Aorta (tissue), 5 donors: ENCODE measurements around the gene ALK. TPM values are rescaled to one million over a fixed set of nuclear protein-coding genes. Genes with fewer than 3 reads are reported as not detected.

Experiments
- ATAC-seq: fragments of 200-7000 bp; cut with Tn5 transposase; one replicate; pipeline ENCODE4 v1.9.1; 2022; ENCODE audit warnings: moderate library complexity; ENCODE audit not compliant: low FRiP score
- DNase-seq, 2 donors: peaks; one replicate each; pipeline ENCODE4 v3.0.0-alpha.2; 2020
- H3K27ac ChIP-seq, 2 donors: one replicate each; pipeline ENCODE4 v1.5.1; 2013; ENCODE audit warnings: low read length in 2 of 2, mild to moderate bottlenecking in 2 of 2, moderate library complexity in 2 of 2, control low read depth in 1 of 2, inconsistent platforms in 1 of 2, low read depth in 1 of 2
- H3K27me3 ChIP-seq, 2 donors: one replicate each; pipeline ENCODE4 v1.6.1; 2013; ENCODE audit warnings: control low read depth in 1 of 2, low read length in 1 of 2, mild to moderate bottlenecking in 1 of 2, moderate library complexity in 1 of 2; ENCODE audit not compliant: insufficient read depth in 2 of 2, control insufficient read depth in 1 of 2
- H3K36me3 ChIP-seq, 2 donors: one replicate each; pipeline ENCODE4 v1.6.1; 2013; ENCODE audit warnings: control low read depth in 1 of 2, low read length in 1 of 2, mild to moderate bottlenecking in 1 of 2; ENCODE audit not compliant: insufficient read depth in 2 of 2, control insufficient read depth in 1 of 2
- H3K4me1 ChIP-seq, 2 donors: one replicate each; pipeline ENCODE4 v1.6.1; 2013; ENCODE audit warnings: low read length in 2 of 2, control low read depth in 1 of 2, mild to moderate bottlenecking in 1 of 2, moderate library complexity in 1 of 2; ENCODE audit not compliant: insufficient read depth in 2 of 2, control insufficient read depth in 1 of 2
- H3K4me3 ChIP-seq, 2 donors: one replicate each; pipeline ENCODE4 v1.5.1; 2013; ENCODE audit warnings: low read length in 2 of 2, control low read depth in 1 of 2, mild to moderate bottlenecking in 1 of 2
- H3K9me3 ChIP-seq: one replicate; pipeline ENCODE4 v1.6.1; 2013; ENCODE audit warnings: mild to moderate bottlenecking, low read length; ENCODE audit not compliant: control insufficient read depth
- WGBS, 2 donors: extraction: QIAGEN DNeasy Blood & Tissue Kit; methylation state at CpG; one replicate each; pipeline ENCODE4 v1.1.7; 2013; 5-methylcytosine and 5-hydroxymethylcytosine counted together
- intact Hi-C, 2 donors: fragments of 100-400 bp; cut with DNase I; formaldehyde crosslinking; loops; one replicate each; pipeline versions ENCODE4 v1.14.2 to v1.15.0; 2022
- polyA plus RNA-seq, 2 donors: library from polyadenylated mRNA; stranded (reverse); fragments of 200-250 nt; gene quantifications; one replicate each; pipeline ENCODE4 v1.2.3, GENCODE V29; 2013
- total RNA-seq, 2 donors: library from RNA; stranded (reverse); fragmentation: NEBNext Ultra II Directional; extraction: Animal tissue kit (Norgen Biotek cat#: 25700); gene quantifications; one replicate each; pipeline ENCODE4 v1.2.1, GENCODE V29; 2021
- donor health status: healthy with polysubstance abuse.
- donor health status: Bipolar disorder and iron deficiency.
- donor health status: DM: no; HTN: no; CAD: no.
- donor health status: DM: no; HTN: no; CAD: no.
- donor health status: DM: yes; HTN: yes; CAD: no.

Gene ALK
- total and polyA plus RNA-seq, 4 donors: 0.13 to 0.30 TPM; not detected in 2

- Histone ChIP-seq H3K36me3 (no peaks in the 10 kb centered on the region), H3K4me1 (no peaks in the 10 kb centered on the region), H3K9me3 (no peaks in the 10 kb centered on the region), H3K27ac (no peak overlapping the region), H3K4me3 (no peak overlapping the region), H3K27me3 (no peaks in the 10 kb centered on the region)
- no peak for ATAC-seq
- WGBS, 2 donors: 90% methylated on average over 7 of the region's 7 CpGs
- DNase-seq: no peak
- intact Hi-C loops: no loop called here
These were observed 394.5 kb downstream of the ALK start for GRCh38 chr2:29526587-29527586.

GRCh38 chr2:29525921-29526320 lies 395.5 kb downstream of the ALK start:
- H3K4me3 ChIP-seq: no peak overlapping the region
- intact Hi-C loops: no loop called here
- H3K4me1 ChIP-seq: no peaks in the 10 kb centered on the region
- H3K9me3 ChIP-seq: no peaks in the 10 kb centered on the region
- H3K36me3 ChIP-seq: no peaks in the 10 kb centered on the region
- ATAC-seq (no peak), DNase-seq (no peak)
- no peaks in the 10 kb centered on the region for H3K27me3 ChIP-seq
- no peak overlapping the region for H3K27ac ChIP-seq
- WGBS, 2 donors: 89 to 94% methylated on average over 2 of the region's 2 CpGs

- ATAC-seq (no peak), DNase-seq (no peak)
- Histone ChIP-seq H3K4me3 (no peak overlapping the region), H3K4me1 (no peaks in the 10 kb centered on the region), H3K27me3 (no peaks in the 10 kb centered on the region), H3K27ac (no peak overlapping the region), H3K9me3 (peaks cover 1% of the 10 kb centered on the region), H3K36me3 (no peaks in the 10 kb centered on the region)
- 85 to 87% methylated on average over 1 of the region's 1 CpG for WGBS, 2 donors
- intact Hi-C loops: no loop called here
These were observed 396.7 kb downstream of the ALK start for GRCh38 chr2:29524652-29525051.

- H3K27ac ChIP-seq: no peak overlapping the region
- ATAC-seq: no peak
- H3K4me1 ChIP-seq: no peaks in the 10 kb centered on the region
- WGBS, 2 donors: 55 to 64% methylated on average over 5 of the region's 5 CpGs
- intact Hi-C loops: no loop called here
- no peak for DNase-seq
- no peaks in the 10 kb centered on the region for H3K27me3 ChIP-seq
- H3K4me3 ChIP-seq: no peak overlapping the region
- H3K9me3 ChIP-seq: peaks cover 1% of the 10 kb centered on the region
- no peaks in the 10 kb centered on the region for H3K36me3 ChIP-seq
These were observed 398.3 kb downstream of the ALK start for GRCh38 chr2:29522951-29523669.

GRCh38 chr2:29520001-29520400 lies 401.4 kb downstream of the ALK start:
- ATAC-seq (no peak), DNase-seq (no peak)
- H3K9me3 ChIP-seq: peaks cover 1% of the 10 kb centered on the region
- no peaks in the 10 kb centered on the region for H3K4me1 ChIP-seq
- H3K27ac ChIP-seq: no peak overlapping the region
- no peak overlapping the region for H3K4me3 ChIP-seq
- WGBS, 2 donors: 78 to 79% methylated on average over 5 of the region's 5 CpGs
- no peaks in the 10 kb centered on the region for H3K27me3 ChIP-seq
- no peaks in the 10 kb centered on the region for H3K36me3 ChIP-seq
- intact Hi-C loops: no loop called here

- DNase-seq: no peak
- Histone ChIP-seq H3K9me3 (peaks cover 1% of the 10 kb centered on the region), H3K4me1 (no peaks in the 10 kb centered on the region), H3K4me3 (no peak overlapping the region), H3K36me3 (no peaks in the 10 kb centered on the region), H3K27me3 (no peaks in the 10 kb centered on the region), H3K27ac (no peak overlapping the region)
- intact Hi-C loops: no loop called here
- no peak for ATAC-seq
- 87 to 88% methylated on average over 3 of the region's 3 CpGs for WGBS, 2 donors
These were observed 402.0 kb downstream of the ALK start for GRCh38 chr2:29519338-29519925.

- H3K4me3 ChIP-seq: no peak overlapping the region
- H3K4me1 ChIP-seq: no peaks in the 10 kb centered on the region
- no peaks in the 10 kb centered on the region for H3K36me3 ChIP-seq
- ATAC-seq: no peak
- H3K27ac ChIP-seq: no peak overlapping the region
- H3K27me3 ChIP-seq: no peaks in the 10 kb centered on the region
- intact Hi-C loops: no loop called here
- DNase-seq: no peak
- peaks cover 1% of the 10 kb centered on the region for H3K9me3 ChIP-seq
- 82 to 83% methylated on average over 1 of the region's 1 CpG for WGBS, 2 donors
These were observed 402.6 kb downstream of the ALK start for GRCh38 chr2:29518646-29519337.

- H3K27ac ChIP-seq: no peak overlapping the region
- ATAC-seq (no peak), DNase-seq (no peak)
- H3K4me1 ChIP-seq: no peaks in the 10 kb centered on the region
- peaks cover 1% of the 10 kb centered on the region for H3K9me3 ChIP-seq
- 70% methylated on average over 2 of the region's 2 CpGs for WGBS, 2 donors
- intact Hi-C loops: no loop called here
- no peaks in the 10 kb centered on the region for H3K36me3 ChIP-seq
- H3K4me3 ChIP-seq: no peak overlapping the region
- no peaks in the 10 kb centered on the region for H3K27me3 ChIP-seq
These were observed 403.4 kb downstream of the ALK start for GRCh38 chr2:29518010-29518409.
